Breast epithelium (tissue), 3 donors: Measurements from ENCODE around the gene RAB3A.

Experiments
- POLR2A ChIP-seq: fragments of 450-650 bp; IDR thresholded peaks from one replicate; pipeline ENCODE4 v1.6.1; 2016; ENCODE audit warnings: antibody characterized with exemption, mild to moderate bottlenecking, moderate library complexity
- POLR2AphosphoS5 ChIP-seq, 3 donors: sonication (generic); formaldehyde crosslinking; IDR thresholded peaks; one replicate each; pipeline ENCODE4 v1.6.1; 2017; ENCODE audit warnings: antibody characterized with exemption in 3 of 3
- TF ChIP-seq, protein P1 (sequence below), 3 donors: fragments of 450-650 bp; IDR thresholded peaks; one replicate each; pipeline ENCODE4 v1.5.1; 2016 to 2017; ENCODE audit warnings: antibody characterized with exemption in 3 of 3, mild to moderate bottlenecking in 3 of 3, moderate library complexity in 3 of 3

DNA sequence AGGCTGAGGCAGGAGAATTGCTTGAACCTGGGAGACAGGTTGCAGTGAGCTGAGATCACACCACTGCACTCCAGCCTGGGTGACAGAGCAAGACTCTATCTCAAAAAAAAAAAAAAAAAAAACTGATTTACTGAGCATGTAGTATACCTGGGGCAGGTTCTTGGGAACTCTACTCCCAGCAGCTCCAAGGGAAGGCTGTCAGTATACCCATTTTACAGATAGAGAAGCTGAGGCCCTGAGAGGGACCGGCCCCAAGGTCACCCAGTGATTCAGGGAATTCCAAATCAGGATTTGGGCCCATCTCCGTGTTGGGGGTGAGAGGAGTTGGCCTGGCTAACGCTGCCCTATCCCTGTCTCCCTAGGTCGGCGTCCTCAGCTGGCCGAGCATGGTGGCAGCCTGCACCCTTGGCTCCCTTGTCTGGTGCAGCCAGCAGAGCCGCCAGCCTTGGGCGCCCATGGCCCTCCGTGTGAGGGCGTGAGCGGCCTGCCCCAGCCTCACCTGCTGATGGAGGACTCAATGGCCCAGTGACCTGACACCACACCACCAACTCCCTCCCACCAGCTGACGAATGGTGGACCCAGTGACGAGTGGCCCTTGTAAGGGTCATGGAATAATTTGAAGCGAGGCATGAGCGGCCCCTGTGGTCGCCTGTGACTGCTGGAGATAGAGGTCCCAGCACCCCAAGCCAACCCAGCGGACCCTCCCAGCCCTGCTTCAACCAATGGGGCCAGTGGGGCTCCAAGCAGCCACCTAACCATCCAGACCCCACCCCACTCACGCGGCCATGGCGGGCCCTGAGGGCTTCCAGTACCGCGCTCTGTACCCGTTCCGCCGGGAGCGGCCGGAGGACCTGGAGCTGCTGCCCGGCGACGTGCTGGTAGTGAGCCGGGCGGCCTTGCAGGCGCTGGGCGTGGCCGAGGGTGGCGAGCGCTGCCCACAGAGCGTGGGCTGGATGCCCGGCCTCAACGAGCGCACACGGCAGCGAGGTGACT, 48.5 kb downstream of the RAB3A start:
- TF ChIP-seq, protein P1, sequence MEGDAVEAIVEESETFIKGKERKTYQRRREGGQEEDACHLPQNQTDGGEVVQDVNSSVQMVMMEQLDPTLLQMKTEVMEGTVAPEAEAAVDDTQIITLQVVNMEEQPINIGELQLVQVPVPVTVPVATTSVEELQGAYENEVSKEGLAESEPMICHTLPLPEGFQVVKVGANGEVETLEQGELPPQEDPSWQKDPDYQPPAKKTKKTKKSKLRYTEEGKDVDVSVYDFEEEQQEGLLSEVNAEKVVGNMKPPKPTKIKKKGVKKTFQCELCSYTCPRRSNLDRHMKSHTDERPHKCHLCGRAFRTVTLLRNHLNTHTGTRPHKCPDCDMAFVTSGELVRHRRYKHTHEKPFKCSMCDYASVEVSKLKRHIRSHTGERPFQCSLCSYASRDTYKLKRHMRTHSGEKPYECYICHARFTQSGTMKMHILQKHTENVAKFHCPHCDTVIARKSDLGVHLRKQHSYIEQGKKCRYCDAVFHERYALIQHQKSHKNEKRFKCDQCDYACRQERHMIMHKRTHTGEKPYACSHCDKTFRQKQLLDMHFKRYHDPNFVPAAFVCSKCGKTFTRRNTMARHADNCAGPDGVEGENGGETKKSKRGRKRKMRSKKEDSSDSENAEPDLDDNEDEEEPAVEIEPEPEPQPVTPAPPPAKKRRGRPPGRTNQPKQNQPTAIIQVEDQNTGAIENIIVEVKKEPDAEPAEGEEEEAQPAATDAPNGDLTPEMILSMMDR (IDR thresholded peaks at IDR 0.05), result no peak
- TF ChIP-seq POLR2A (no peak), POLR2AphosphoS5 (IDR thresholded peaks at IDR 0.05) (no peak)
